Right atrium auricular region (tissue), 2 donors: ENCODE results near the gene CRY1. TPM values are rescaled to one million over a fixed set of nuclear protein-coding genes. Genes with fewer than 3 reads are reported as not detected.
A peak's percentile ranks its signal among the peaks of the same experiment; 100 is the strongest.

Experiments used
- DNase-seq: peaks from one replicate; pipeline ENCODE4 v3.0.0-alpha.2; 2019; ENCODE audit warnings: low spot score
- H3K27ac ChIP-seq, 2 donors: fragments of 200-600 bp; sonication (generic); 1 replicate in 1 of 2; 2 replicates in 1 of 2; pipeline ENCODE4 v1.5.1; 2016 to 2019
- H3K27me3 ChIP-seq, 2 donors: fragments of 200-600 bp; sonication (generic); one replicate each; pipeline versions ENCODE4 v1.5.1 to v1.6.0; 2017 to 2019
- H3K36me3 ChIP-seq: fragments of 200-600 bp; sonication (generic); one replicate; pipeline ENCODE4 v1.5.1; 2016
- H3K4me1 ChIP-seq, 2 donors: fragments of 200-600 bp; sonication (generic); one replicate each; pipeline versions ENCODE4 v1.5.1 to v1.6.0; 2017 to 2019
- H3K4me3 ChIP-seq, 2 donors: fragments of 200-600 bp; sonication (generic); 1 replicate in 1 of 2; 2 replicates in 1 of 2; pipeline ENCODE4 v1.5.1; 2017 to 2019; ENCODE audit warnings: mild to moderate bottlenecking in 1 of 2, moderate library complexity in 1 of 2
- H3K9me3 ChIP-seq, 2 donors: fragments of 200-600 bp; sonication (generic); one replicate each; pipeline ENCODE4 v1.5.1; 2019
- CTCF ChIP-seq, 2 donors: fragments of 200-600 bp; sonication (generic); IDR thresholded peaks; one replicate each; pipeline ENCODE4 v1.5.1; 2019; ENCODE audit warnings: antibody characterized with exemption in 2 of 2
- total RNA-seq, 2 donors: library from RNA; depleted of rRNA; stranded (reverse); fragments of >200 nt; gene quantifications; one replicate each; pipeline ENCODE4 v1.1.0, GENCODE V29; 2016

Gene CRY1
- total RNA-seq, 2 donors from 2014 or later = 16.2 to 23.7 TPM

DNA sequence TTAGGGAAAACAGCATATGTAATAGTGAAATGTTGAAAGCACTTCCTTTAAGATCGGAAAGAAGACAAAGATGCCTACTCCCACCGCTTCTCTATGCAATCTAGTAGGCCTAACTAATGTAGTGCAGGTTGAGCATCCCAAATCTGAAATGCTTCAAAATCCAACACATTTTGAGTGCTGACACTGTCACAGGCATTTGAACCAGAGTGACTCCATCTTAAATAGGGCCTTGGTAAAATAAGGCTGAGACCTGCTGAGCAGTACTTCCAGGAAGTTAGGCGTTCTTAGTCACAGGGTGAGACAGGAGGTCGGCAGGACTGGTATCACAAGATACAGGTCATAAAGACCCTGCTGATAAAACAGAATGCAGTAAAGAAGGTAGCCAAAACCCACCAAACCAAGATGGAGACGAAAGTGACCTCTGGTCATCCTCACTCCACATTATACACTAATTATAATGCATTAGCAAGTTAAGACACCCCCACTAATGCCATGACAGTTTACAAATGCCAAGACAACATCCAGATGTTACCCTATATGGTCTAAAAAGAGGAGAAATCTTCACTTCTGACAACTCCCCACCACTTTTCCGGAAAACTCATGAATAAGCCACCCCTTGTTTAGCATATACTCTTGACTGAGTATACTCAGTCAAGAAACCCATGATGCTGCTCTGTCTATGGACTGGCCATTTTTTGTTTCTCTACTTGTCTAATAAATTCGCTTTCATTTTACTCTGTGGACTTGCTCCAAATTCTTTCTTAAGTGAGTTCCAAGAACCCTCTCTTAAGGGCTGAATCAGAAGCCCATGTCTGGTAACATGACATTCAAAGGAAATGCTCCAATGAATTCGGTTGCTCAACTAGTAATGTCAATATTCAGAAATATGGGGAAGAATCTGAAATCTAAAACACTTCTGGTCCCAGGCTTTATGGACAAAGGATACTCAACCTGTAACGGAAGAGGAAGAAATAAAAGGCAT is 59.3 kb downstream of the CRY1 start:
- no peaks in the 10 kb centered on the region for H3K9me3 ChIP-seq
- H3K4me3 ChIP-seq = no peak overlapping the region
- no peaks in the 10 kb centered on the region for H3K27me3 ChIP-seq
- TF ChIP-seq CTCF (IDR thresholded peaks at IDR 0.05) = no peak
- H3K27ac ChIP-seq = no peak overlapping the region
- peaks cover 0 to 20% of the 10 kb centered on the region in 2 donors for H3K4me1 ChIP-seq
- H3K36me3 ChIP-seq = no peaks in the 10 kb centered on the region
- no peak for DNase-seq

- H3K9me3 ChIP-seq = no peaks in the 10 kb centered on the region
- no peak for DNase-seq
- H3K4me3 ChIP-seq = no peak overlapping the region
- no peak for TF ChIP-seq CTCF (IDR thresholded peaks at IDR 0.05)
- no peak overlapping the region for H3K27ac ChIP-seq
- peaks cover 0 to 37% of the 10 kb centered on the region in 2 donors for H3K4me1 ChIP-seq
- H3K36me3 ChIP-seq = no peaks in the 10 kb centered on the region
- H3K27me3 ChIP-seq = no peaks in the 10 kb centered on the region
Observed at GRCh38 chr12:107032266-107032665, 61.1 kb downstream of the CRY1 start.

GRCh38 chr12:107031061-107031460 is 62.3 kb downstream of the CRY1 start:
- DNase-seq = no peak
- H3K4me3 ChIP-seq = no peak overlapping the region
- peaks cover 0 to 47% of the 10 kb centered on the region in 2 donors for H3K4me1 ChIP-seq
- no peaks in the 10 kb centered on the region for H3K36me3 ChIP-seq
- H3K9me3 ChIP-seq = no peaks in the 10 kb centered on the region
- TF ChIP-seq CTCF (IDR thresholded peaks at IDR 0.05) = no peak
- H3K27me3 ChIP-seq = no peaks in the 10 kb centered on the region
- H3K27ac ChIP-seq = no peak overlapping the region

DNA sequence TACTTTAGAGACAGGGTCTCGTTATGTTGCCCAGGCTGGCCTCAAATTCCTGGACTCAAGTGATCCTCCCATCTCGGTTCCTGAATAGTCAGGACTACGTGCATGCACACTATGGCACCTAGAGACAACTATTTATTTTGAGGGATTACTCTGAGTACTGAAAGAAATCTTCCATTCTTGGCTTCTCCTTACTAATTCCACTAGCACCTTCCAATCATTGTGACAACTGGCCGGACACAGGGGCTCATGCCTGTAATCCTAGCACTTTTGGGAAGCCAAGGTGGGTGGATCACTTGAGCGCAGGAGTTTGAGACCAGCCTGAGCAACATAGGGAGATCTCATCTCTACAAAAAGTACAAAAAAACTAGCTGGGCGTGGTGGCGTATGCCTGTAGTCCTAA is 64.3 kb downstream of the CRY1 start:
- Histone ChIP-seq H3K27ac (peak overlapping the region in 1 of 2 donors; percentile 72), H3K4me1 (peaks cover 0 to 47% of the 10 kb centered on the region in 2 donors), H3K36me3 (no peaks in the 10 kb centered on the region), H3K4me3 (no peak overlapping the region), H3K27me3 (no peaks in the 10 kb centered on the region), H3K9me3 (no peaks in the 10 kb centered on the region)
- no peak for DNase-seq
- TF ChIP-seq CTCF (IDR thresholded peaks at IDR 0.05) = no peak

DNA sequence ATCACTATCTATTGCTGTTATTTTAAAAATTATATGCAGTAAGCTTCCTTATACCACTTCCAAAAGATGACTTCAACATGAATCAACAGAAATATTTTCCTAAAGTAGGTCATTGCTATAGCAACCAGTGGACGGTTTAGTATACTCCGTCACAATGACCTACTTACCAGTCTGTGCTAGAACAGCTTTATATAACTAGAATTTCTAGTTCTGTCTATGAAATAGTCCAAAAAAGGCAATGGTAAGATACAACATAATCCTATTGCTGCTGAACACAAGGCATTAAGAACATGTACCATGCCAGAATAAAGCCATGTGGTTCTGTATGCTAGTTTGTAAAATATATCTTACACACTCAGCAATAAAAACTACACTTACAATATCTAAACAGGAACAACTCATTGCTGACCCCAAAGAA is 65.7 kb downstream of the CRY1 start:
- Histone ChIP-seq H3K27ac (peak overlapping the region; percentile 72 to 74), H3K36me3 (no peaks in the 10 kb centered on the region), H3K27me3 (no peaks in the 10 kb centered on the region), H3K4me3 (no peak overlapping the region), H3K4me1 (peaks cover 0 to 47% of the 10 kb centered on the region in 2 donors), H3K9me3 (no peaks in the 10 kb centered on the region)
- no peak for DNase-seq
- no peak for TF ChIP-seq CTCF (IDR thresholded peaks at IDR 0.05)
